Ecto neural progenitor cell (in vitro differentiated cells): ENCODE data around the gene RNF220.
"Not testable (repeated sequence)": the region's sequence is repeated elsewhere in the genome, so short reads cannot be mapped to it uniquely, and the experiment has no call there.

Source experiments
- DNase-seq: peaks from one replicate; pipeline ENCODE4 v3.0.0-alpha.2; 2018; ENCODE audit warnings: low spot score

RNF220 gene

GRCh38 chr1:44654621-44655187, 249.6 kb downstream of the RNF220 start:
- no peak for DNase-seq

- no peak for DNase-seq
Measured at GRCh38 chr1:44655609-44656008, 250.6 kb downstream of the RNF220 start.

GRCh38 chr1:44659566-44659965, 254.5 kb downstream of the RNF220 start:
- DNase-seq = no peak

- no peak for DNase-seq
Measured at GRCh38 chr1:44660176-44660575, 255.1 kb downstream of the RNF220 start.

- no peak for DNase-seq
Measured at GRCh38 chr1:44661781-44662682, 257.0 kb downstream of the RNF220 start.

GRCh38 chr1:44662683-44663030, 257.6 kb downstream of the RNF220 start:
- no peak for DNase-seq

GRCh38 chr1:44663417-44663816, 258.4 kb downstream of the RNF220 start:
- no peak for DNase-seq

GRCh38 chr1:44664730-44665370, 259.8 kb downstream of the RNF220 start:
- no peak for DNase-seq

- DNase-seq = not testable (repeated sequence)
Measured at GRCh38 chr1:44666719-44667118, 261.7 kb downstream of the RNF220 start.

- no peak for DNase-seq
Measured at GRCh38 chr1:44670751-44671640, 265.9 kb downstream of the RNF220 start.

- DNase-seq = peak; percentile 65
Measured at GRCh38 chr1:44672254-44672955, 267.4 kb downstream of the RNF220 start.

GRCh38 chr1:44672961-44673674, 268.1 kb downstream of the RNF220 start:
- no peak for DNase-seq

- no peak for DNase-seq
Measured at GRCh38 chr1:44673675-44674112, 268.6 kb downstream of the RNF220 start.

GRCh38 chr1:44674113-44675000, 269.3 kb downstream of the RNF220 start, which contains the start of the genes ARMH1 and TMEM53:
ARMH1 (plus strand) TSS chr1:44674714; CDS start chr1:44689698, 14,984 bp downstream.
TMEM53 (minus strand) TSS chr1:44674481; CDS start chr1:44674391, 90 bp downstream.
- peak; percentile 99 for DNase-seq

GRCh38 chr1:44675186-44675585, 270.1 kb downstream of the RNF220 start:
- no peak for DNase-seq

- no peak for DNase-seq
Measured at GRCh38 chr1:44676484-44677200, 271.6 kb downstream of the RNF220 start.

- no peak for DNase-seq
Measured at GRCh38 chr1:44677201-44677766, 272.2 kb downstream of the RNF220 start.

- no peak for DNase-seq
Measured at GRCh38 chr1:44678120-44678519, 273.1 kb downstream of the RNF220 start.
